Inflammatory macrophage treated with lipopolysaccharide for 1 hour (primary cell): ENCODE results near the gene GRM7.

Experiments
- DNase-seq, 2 donors: peaks; one replicate each; pipeline ENCODE4 v3.0.0-alpha.2; 2020 to 2022

GRM7 gene

DNA sequence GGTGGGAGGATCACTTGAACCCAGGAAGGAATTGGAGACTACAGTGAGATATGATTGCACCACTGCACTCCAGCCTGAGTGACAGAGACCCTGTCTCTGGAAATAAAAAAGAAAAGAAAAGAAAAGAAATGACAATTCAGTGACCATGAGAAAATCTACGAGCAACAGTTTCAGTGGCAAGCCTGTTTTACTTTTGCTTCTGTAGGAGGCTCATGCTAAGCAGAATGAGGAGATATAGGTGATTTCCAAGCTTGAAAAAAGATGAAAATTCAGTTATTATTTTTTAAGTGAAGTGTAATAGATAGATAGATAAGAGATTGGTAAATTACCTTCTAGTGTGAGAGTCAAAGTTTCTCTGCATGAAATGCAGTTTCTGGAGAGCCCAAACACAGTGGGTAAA is 651.1 kb downstream of the GRM7 start:
- DNase-seq: no peak

DNA sequence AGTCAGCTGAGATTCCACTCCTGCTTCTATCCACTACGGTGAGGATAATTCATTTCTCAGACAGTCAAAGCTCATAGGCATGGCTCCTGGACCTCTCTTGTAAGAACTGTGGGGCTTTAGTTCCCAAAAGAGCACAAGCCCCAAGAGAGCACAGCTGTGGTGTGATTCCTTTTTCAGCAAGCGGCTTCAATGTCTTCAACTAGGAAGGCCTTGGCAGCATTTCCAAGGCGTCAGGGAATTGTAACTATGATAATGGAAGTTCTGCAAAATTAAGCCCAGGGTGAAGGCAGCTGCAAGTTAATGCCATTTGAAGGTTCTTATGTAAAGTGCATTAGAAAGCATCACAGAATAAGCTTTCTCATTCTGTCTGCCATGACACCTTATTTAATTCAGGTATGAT is 657.1 kb downstream of the GRM7 start:
- DNase-seq: no peak

DNA sequence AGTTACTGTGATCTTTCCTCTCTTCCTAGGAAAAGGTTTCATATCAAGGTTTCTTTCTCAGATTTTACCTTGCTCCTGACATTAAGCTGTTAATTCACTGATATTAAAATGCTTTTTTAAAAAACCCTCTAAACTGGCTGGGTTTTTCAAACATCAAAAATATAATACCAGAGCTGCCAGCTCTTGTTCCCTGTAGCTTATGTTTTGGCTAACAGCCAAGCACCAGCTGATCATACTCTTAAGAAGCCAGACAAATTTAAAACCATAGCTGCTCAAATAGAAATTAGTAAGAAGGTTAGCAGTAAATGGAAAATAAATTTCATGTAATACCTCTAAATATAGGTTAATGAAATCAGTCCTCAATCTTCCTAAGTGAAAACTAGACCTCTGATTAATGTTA is 657.5 kb downstream of the GRM7 start:
- DNase-seq: no peak

DNA sequence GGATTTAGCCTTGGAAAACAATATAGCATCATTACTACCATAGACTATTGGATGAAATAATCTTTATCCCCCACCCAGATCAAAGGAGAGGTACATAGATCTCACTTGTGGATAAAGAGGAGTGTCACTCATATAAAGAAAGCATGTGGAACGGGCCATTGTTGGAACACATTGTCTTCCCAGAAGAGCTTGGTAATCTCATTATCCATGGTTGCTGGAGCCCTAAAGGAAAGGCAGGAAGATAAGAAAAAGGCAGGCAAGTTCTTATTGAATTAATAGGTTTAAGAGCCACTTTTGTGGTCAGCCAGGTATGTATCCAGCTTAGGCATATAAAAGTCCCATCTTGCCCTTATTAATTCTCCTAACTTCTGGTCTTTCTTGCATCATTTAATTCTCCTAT is 659.1 kb downstream of the GRM7 start:
- no peak for DNase-seq

DNA sequence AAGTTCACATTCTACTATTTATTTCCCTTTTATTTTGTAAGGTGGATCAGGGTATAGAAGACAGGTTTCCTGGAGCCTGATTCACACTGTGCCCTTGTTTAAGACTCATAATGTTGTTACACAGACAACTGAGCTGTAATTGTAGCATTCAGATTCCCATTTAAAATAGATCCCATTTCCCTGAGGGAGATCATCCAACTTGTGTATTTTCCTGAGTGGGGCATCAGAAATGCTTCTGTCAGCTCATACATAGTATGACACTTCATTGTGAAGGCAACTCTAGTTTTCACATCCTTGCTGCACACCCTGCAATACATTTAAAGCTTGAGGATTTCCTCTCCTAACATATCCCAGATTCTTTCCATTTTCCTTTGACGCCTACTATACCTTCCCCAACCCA is 659.7 kb downstream of the GRM7 start:
- no peak for DNase-seq

DNA sequence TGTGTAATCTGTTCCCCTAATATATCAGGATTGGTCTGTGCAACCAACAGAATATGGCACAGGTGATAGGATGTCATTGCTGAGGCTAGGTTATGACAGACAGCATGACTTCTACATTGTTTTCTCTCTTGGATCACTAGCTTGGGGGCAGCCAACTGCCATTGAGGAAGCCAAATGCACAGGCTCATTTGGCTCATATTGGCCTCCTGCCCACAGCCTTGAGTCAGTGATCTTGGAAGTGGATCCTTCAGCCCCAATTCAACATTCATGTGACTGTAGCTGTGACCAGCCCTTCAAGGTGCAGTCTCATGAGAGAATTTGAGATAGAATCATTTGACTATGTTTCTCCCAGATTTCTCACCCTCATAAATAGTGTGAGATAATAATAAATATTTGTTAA is 675.6 kb downstream of the GRM7 start:
- no peak for DNase-seq

DNA sequence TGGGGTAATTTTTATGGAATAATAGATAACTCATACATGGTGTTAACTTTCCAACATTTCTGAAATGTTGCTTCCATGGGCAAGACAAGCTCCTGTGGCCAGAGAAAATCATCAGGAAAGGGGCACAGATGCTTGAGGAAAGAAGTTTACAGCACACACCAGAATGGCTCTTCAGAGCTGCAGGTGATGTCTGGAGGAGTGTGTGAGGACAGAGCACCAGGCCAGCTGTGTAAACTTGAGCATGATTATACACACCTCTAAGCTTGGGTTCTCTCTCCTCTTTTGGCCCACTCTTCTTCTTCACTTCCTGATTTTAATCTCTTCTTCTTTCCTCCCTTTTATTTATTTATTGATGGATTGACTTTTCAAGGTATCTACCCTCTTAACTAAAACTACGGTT is 676.0 kb downstream of the GRM7 start:
- no peak for DNase-seq

DNA sequence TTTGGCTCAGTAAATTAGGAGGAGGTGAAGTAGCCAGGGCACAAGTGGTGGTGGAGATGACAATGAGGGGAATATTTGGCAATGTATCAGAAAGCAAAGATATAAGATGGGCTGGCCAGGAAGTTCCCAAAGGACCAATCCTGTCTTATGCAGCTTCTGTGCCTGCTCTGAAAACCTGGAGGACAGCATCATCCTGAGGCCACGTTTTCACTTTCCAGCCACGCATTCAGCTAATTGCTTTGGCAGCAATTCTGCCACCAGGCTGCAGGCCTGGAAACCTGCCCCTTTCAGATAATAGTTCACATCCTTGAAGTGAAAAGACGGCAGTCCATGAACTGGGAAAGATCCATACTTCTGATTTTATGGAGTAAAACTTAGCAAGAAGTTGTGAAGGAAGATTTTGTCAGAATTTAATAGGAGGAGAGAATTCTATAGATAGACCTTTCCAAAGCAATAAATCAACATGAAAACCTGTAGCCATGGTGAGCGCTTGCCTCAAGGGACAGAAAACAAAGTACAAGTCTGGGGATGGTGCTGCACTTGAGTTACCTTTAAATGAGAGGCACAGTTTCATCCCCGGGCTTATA is 682.5 kb downstream of the GRM7 start:
- DNase-seq: no peak

DNA sequence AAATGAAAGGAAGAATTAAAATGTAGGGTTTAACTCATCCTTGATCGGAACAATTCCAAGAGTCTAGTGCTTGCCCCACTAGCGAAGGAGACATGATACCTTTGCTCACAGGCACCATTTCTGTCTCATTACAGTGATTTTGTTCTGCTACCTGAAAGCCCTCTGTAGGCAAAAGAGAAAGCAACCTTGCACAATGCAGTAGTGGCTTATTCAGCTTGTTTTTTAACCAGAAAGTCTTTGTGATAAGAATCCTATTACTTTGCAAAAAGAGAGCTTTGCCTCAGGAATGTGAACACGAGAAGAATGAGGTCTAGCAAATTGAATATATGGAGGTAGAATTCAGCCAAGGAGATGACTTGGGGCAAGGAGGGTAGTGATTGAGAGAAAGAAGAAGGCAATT is 684.4 kb downstream of the GRM7 start:
- no peak for DNase-seq

DNA sequence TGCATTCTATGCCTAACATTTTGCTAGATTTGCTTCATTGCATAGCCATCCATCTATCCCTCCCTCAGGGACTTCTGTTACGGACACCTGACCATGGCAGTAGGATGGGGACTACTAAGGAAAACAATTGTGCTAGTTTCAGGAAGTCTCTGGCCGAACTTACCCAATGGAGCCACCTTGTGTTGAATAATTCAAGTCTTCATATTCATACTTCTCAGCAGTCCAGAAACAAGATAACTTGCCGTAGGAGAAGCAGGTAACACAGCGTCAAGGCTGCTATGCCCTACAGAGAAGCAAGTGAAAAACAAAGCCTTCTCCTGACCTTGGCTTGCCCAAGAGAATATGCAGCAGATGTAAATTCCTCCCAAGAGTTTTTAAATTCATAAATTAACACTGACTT is 685.3 kb downstream of the GRM7 start:
- no peak for DNase-seq

DNA sequence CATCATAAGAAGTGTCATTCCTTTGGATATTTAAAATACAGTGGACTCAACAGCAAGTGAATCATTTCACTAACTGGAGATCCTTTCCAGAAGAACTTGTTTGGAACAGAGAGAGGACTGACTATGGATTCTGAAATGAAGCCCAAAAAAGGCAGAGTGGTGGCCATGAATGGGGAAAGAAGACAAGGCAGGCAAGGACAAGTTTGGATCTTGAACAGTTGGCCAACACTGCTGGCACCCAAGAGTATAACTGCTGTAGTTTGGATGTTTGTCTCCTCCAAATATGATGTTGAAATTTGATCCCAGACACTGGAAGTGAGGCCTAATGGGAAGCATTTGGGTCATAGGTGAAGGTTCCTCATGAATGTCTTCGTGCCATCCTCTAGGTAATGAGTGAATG is 686.9 kb downstream of the GRM7 start:
- DNase-seq: no peak

DNA sequence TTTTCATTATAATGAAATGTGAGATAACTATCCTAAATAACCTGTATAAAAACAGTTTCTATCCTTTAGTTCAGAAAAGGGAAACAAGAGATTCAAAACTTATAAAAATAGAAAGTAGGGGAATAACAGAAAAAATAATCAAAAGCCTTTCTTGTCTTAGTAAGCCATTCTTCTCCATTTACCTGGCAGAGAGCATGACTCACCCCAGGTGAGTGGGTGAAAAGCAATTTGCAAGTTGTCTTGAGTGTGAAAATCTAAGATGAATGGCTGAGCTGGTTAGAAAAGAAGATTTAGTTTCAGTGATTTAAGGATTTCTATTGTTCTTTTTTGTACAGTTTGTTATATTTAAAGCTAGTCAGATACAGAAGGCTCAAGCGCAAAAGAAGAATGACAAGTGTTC is 702.0 kb downstream of the GRM7 start:
- DNase-seq: no peak

DNA sequence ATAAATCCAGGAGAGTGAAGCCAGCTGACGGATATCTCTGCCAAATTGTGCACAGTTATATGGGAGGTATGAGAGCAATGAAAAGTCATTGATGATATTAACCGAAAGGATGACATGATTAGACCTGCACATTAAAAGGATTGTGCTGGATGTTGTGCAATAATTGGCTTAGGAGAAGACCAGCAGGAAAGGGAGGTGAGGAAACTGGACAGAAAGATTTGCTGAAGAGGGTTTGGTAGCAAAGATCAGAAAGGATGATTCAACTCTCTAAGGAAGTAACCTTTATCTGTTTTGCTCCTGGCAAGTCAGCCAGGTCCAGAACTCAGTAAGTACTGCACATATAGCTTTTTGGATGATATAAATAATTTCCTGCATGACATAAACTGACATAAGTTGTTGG is 704.7 kb downstream of the GRM7 start:
- DNase-seq: no peak

DNA sequence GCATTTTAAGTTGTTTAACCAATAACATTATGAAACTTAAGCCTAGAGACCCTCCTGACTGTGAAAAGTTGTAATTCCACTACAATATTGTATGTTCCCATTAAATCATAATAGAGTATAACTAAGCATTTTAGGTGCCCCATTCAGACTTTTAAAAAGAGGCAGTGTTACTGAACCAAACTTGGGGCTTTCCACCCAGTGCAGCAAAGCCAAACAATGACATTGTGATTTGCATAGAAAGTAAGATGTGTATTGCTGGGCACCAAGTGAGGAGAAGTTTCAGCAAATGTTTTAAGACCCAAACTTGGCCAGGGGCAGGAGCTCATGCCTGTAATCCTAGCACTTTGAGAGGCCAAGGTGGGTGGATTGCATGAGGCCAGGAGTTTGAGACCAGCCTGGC is 706.2 kb downstream of the GRM7 start:
- DNase-seq: no peak

DNA sequence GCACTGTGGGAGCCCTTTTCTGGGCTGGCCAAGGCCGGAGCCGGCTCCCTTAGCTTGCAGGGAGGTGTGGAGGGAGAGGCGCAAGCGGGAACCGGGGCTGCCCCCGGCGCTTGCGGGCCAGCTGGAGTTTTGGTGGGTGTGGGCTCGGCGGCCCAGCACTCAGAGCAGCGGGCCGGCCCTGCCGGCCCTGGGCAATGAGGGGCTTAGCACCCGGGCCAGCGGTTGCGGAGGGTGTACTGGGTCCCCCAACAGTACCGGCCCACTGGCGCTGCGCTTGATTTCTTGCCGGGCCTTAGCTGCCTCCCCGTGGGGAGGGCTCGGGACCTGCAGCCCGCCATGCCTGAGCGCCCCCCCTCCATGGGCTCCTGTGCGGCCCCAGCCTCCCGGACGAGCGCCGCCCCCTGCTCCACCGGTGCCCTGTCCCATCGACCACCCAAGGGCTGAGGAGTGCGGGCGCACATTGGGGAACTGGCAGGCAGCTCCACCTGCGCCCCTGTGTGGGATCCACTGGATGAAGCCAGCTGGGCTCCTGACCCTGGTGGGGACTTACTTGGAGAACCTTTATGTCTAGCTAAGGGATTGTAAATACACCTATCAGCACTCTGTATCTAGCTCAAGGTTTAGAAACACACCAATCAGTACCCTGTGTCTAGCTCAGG is 707.7 kb downstream of the GRM7 start:
- no peak for DNase-seq

DNA sequence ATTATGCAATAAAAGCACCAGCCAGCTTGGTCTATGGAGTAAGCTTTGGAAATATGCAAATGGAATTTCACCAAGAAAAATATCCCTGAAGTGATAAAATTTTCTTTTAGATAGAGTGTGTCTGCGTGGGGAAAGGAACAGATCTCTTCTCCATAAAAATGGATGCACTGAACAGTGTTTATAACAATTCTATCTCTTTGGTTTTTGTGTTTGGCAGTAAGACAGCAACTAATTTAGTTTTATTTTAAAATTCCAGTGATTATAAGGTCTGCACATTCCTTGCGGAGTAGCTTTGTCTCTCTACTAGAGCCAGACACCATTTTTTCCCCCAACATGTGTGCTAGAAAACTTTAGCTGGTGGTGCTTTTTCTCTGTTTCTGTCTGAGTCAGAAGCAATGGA is 712.4 kb downstream of the GRM7 start:
- no peak for DNase-seq

DNA sequence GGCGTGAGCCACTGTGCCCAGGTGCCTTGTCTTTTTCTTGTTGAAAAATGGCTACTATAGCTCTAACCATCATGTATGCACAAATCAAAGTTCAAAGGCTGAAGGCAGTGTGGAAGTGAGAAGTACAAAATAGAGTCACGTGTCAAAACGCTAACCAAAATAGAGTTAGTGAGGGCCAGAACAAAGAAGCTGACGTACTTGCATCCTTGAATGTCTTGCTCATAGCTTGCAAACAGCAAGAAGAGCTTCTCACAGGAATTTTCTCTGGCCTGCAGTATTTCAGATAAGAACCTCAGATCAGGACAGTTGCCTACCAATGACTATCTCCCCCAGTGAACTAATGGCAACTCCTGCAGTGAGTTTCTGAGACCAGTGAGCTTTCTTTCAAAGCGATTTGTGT is 713.5 kb downstream of the GRM7 start:
- no peak for DNase-seq

DNA sequence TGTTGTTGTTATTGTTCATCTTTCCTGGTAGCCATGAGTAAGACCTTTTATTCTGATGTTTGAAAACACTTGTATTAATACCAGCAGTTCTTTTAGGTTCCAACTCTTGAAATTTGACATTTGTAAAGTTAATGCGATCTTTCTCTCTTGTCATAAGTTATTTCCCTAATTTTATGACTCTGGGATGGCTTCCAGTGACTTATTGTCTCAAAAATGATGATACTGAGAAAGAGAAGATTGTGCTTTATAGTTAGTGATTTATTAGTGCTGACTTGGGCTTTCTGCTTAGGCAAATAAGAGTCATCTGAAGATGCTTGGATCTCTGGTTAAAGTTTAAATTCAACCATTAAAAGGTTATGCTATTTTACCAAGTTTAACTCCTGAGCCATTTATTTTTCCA is 715.2 kb downstream of the GRM7 start:
- DNase-seq: no peak

DNA sequence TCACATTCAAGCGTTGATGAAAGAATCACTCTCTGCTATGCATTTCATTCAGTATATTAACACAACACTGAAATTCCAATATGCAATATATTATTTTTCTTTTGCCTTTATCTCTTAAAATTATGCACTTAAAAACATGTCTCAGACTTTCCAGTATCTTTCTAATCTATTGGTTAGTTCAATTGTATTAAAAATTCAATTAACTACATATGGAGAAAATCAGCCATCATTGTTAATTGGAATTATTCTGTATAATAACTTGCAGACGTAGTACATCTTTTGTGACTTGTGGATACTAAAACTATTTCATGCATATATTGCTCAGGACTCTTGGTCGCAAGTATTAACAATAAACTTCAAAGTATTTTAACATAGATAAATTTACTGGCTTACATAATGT is 715.6 kb downstream of the GRM7 start:
- no peak for DNase-seq

DNA sequence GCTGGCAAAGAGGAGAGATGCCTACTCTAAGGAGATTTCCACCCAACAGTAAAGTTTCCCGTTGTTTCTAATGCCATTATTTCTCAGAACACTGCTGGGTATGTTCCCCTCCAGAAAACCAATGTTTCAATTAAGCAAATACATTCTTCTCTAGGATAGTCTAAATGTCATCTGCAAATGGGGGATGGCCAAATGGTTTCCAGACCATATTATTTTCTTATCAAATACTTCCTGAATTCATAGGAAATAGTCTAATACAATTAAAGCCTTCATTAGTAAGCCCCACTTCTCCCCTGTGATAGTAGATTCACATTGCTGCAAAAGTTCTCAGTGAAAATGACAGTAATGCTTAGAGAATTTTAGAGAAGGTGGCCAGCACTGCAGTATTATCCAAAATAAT is 716.6 kb downstream of the GRM7 start:
- DNase-seq: no peak

DNA sequence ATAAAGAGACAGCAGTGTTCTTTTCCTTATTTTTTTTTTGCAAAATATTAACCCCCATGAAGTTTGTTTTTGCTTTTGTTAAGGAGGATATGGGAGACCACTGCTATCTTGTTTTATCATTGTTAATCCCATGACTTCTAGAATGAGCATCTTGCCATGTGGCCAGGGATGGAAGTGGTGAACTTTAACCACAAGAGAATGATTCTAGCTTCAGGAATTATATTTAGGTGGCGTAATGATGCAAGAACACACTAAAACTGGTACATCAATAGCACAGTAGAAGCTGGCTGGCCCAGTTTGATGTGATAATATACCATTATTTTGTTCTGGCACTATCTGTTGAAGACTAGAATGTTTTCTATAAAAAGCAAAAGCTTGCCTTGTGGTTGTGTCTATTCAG is 720.9 kb downstream of the GRM7 start:
- DNase-seq: no peak

DNA sequence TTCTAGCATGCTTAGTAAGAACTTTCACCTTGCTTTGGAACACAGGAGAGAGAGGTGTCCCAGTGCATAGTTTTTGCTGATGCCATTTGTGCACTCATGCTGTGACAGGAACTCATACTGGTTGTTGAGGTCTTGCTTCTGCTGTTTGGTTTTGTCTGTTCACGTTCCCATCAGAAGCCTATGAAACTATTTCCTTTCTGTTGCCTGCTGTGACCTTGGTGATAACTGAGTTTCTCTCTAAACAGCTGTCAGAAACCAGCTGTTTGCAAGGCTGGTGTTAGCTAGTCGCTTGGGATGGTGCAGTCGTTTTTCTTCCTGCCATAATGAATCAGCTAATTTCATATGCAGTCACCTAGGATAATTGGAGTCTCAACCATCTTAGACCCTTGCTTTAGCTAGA is 724.1 kb downstream of the GRM7 start:
- DNase-seq: no peak

DNA sequence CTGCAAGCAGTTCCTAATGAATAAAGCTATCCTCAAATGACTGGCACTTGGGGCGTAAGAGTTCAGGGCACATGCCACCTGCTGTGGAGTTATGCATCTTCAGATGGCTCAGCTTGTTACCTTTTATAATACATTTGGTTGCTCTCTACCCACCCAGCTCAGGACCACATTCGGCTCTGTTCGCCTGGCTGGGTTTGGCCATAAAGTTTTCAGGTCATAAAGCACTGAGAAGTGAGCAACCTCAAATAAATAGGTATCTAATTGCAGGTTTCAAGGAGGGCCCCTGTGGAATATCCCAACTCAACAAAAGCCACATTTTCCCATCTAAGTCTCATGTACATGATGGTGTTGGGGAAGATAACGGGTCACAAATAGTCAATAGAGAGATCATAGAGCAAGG is 727.3 kb downstream of the GRM7 start:
- no peak for DNase-seq

DNA sequence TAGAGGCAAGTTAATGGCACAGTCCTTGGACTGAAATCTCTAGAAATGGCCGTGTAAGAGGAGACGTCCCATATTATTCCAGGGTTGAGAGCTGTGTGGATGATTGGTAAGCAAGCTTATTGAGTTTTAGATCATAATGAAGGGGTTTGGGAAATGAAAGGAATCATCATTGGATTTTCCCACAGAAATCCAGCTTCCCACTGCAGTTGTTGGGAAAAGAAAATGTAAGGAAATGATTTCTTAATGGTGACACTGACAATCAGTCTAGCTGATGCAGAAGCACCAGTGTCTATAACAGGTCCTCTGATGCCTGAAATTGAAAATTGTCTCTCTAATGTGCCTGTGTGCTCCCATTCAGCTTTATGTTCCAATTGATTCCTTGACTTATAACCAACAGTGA is 728.6 kb downstream of the GRM7 start:
- no peak for DNase-seq

DNA sequence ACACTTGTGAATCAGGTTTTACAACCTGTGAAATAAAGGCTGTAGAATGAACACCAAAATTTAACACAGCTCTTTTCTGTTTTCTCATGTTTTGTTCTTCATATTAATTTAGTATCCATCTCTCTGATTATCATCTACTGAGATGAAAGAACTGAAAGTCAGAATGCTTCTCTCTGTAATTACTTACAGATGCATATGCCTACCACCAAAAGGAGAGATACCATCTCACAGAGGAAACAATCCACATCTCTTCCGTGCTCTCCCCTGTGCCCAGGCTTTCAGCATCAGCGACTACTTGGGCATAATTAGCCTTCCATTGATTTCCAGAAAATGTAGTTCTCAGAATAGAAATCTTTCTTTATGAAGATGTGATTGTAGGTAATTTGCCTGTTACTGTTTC is 741.4 kb downstream of the GRM7 start:
- no peak for DNase-seq

DNA sequence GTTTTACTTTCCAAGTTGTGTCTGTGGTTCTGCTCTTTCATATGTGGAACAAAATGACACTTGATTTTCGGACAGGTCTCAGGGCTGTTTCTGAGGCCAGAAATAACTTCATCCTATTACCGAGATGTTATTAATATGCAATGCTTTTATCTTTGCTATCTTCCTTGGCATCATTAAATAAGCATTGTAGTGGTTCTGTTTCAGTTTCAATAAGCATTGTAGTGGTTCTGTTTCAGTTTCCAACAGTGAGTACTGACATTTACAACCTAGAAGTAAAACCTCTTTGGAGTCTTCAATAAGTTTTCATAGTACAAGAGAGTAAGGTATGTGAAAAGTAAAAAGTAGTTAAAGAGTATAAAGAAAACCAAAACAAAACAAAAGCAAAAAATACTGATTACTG is 746.2 kb downstream of the GRM7 start:
- DNase-seq: no peak
